Activated CD4-positive, alpha-beta memory T cell treated with anti-CD3 and anti-CD28 coated beads, Interleukin-2, amount 10 ng/mL, durations not matched to agents 7 days and 5 days (primary cell): ENCODE measurements around the gene HDAC7. TPM values are rescaled to one million over a fixed set of nuclear protein-coding genes. Genes with fewer than 3 reads are reported as not detected.

Source experiments
- CTCF ChIA-PET: fragments of 350-600 bp; sonication (Branson Sonifier 250); formaldehyde crosslinking; loops from one replicate; lab custom pipeline; 2021; ENCODE audit warnings: antibody characterized with exemption, inconsistent platforms; lab: Charles Lee
- POLR2A ChIA-PET: fragments of 350-600 bp; sonication (Branson Sonifier 250); formaldehyde crosslinking; loops from one replicate; lab custom pipeline; 2021; ENCODE audit warnings: antibody characterized with exemption; lab: Charles Lee
- DNase-seq: peaks from one replicate; pipeline ENCODE4 v3.0.0-alpha.2; 2020
- H3K27ac Mint-ChIP-seq: one replicate; pipeline ENCODE4 v1.8.0; 2021; ENCODE audit warnings: mild to moderate bottlenecking, mixed read lengths
- H3K27me3 Mint-ChIP-seq: one replicate; pipeline ENCODE4 v1.8.0; 2021; ENCODE audit warnings: mixed read lengths
- H3K36me3 Mint-ChIP-seq: one replicate; pipeline ENCODE4 v1.8.0; 2021; ENCODE audit warnings: low read depth, mixed read lengths
- H3K4me1 Mint-ChIP-seq: one replicate; pipeline ENCODE4 v1.8.0; 2021; ENCODE audit warnings: mixed read lengths
- H3K4me3 Mint-ChIP-seq: one replicate; pipeline ENCODE4 v1.8.0; 2021; ENCODE audit warnings: mild to moderate bottlenecking, mixed read lengths
- H3K9me3 Mint-ChIP-seq: one replicate; pipeline ENCODE4 v1.8.0; 2021; ENCODE audit warnings: mixed read lengths
- total RNA-seq, 2 experiments: library from RNA; stranded (reverse); gene quantifications; one replicate each; pipeline ENCODE4 v1.2.3, GENCODE V29; 2021

The HDAC7 gene
- total RNA-seq, 2 experiments from 2014 or later = 315 to 328 TPM

DNA sequence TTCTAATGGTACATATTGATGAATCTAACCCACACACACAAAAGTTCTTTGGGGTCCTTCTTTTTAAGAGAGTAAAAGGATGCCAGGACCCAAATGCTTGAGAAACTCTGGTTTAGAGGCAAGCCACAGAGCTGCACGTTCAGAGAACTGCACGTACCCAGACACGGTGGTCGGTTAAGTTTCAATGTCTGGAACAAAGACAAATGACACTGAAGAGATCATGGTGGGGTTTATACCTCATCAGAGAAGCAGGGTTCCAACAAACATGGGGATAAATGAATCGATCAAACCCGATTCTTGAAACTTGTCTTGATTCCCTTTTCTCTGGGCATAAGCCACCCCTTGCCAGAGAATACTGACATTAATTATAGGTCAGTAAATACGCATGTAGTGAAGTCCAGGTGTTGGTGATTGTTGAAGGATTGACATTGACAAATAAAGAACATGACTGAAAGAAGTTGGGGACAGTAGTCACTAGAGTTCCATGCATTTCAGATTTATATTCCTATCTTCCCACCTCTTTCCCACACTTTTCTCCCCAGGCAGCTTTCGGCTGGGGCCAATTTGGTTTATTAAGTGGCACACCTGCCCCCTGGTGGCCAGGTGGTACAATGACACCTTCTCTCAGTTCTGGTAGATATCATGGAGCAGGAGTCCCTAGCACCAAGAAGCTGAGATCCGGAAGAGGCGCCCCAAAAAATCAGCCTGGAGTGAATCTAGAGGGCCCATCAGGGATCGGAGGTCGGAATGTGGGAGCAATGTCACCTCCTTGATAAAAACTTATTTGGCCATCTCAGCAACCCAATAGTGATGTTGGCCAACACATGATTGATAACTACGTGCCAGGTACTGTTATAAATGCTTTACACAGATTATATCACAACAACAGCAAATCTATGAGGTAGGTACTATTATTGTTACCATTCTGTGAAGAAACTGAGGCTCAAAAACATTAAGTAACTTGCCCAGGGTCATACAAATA lies 17.8 kb upstream of the HDAC7 start:
- Mint-ChIP-seq H3K9me3 (no peaks in the 10 kb centered on the region), H3K27ac (no peak overlapping the region), H3K4me3 (no peak overlapping the region), H3K36me3 (peaks cover 5% of the 10 kb centered on the region), H3K27me3 (no peaks in the 10 kb centered on the region), H3K4me1 (peaks cover 61% of the 10 kb centered on the region)
- POLR2A ChIA-PET = interaction anchor here (0.7 to 19.3 kb wide), 12 partner anchors 10 to 122 kb away, joined by 3 to 1018 read pairs (median 8); partner anchors contain the start of genes HDAC7 and SLC48A1
- CTCF ChIA-PET = interaction anchor here (1.0 to 20.9 kb wide), 22 partner anchors 10 to 126 kb away, joined by 3 to 578 read pairs (median 10); partner anchors contain the start of genes HDAC7, SLC48A1 and TMEM106C
- peak; percentile 70 for DNase-seq

DNA sequence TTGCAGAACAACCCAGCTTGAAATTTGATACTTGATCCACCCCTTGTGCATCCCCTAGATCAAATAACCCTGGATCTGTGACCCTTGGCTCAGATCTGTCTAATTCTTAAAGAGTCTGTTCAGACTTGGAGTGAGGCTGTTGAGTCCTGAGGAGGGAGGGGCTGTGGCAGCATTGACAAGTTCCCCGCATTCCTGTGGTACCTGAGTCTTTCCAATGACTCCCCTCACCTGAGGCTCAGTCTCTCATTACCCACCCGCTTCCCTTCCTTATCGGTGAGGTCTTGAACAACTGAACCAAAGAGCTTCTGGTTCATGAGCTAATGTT lies 16.1 kb upstream of the HDAC7 start:
- H3K27me3 Mint-ChIP-seq = no peaks in the 10 kb centered on the region

DNA sequence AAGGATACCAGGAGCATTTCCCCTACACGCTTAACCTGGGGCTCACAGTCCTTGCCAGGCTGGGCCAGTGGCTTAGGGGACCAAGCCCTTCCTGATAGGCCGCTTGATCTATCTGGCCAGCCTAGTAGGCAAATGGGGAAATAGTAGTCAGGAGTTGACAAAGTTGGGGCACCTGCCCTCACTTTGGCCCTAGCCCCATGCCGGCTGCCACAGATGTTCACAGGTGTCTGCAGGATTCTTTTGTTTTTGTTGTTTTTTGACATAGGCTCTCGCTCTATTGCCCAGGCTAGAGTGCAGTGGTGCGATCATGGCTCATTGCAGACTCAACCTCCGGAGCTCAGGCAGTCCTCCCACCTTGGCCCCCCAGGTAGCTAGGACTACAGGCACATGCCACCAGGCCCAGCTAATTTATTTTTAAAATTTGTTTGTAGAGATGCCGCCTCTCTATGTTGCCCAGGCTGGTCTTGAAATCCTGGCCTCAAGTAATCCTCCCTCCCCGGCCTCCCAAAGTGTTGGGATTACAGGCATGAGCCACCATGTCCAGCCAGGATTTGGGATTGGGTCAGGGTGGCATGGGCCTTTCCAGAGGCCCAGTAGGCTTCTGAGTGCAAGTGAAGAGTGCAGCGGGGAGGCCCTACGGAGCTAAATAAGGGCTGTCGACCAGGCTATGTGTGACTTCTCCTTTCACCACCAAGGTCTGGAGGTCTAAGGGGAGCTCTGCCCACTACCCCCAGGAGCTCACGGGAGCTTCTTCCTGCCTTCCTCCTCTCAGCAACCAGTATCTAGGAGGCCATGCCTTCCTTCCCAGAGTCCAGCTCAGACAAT lies 15.5 kb upstream of the HDAC7 start:
- POLR2A ChIA-PET = interaction anchor here (0.6 to 19.3 kb wide), 6 partner anchors 20 to 91 kb away, joined by 3 to 1018 read pairs (median 4); partner anchors contain the start of genes HDAC7 and VDR
- Mint-ChIP-seq H3K4me1 (peaks cover 76% of the 10 kb centered on the region), H3K27me3 (no peaks in the 10 kb centered on the region), H3K36me3 (peaks cover 7% of the 10 kb centered on the region), H3K9me3 (no peaks in the 10 kb centered on the region), H3K4me3 (no peak overlapping the region), H3K27ac (peak overlapping the region; percentile 17)
- CTCF ChIA-PET = interaction anchor here (0.9 to 20.9 kb wide), 11 partner anchors 7 to 184 kb away, joined by 3 to 578 read pairs (median 13); partner anchors contain the start of genes HDAC7, RAPGEF3, SLC48A1 and VDR
- no peak for DNase-seq

More for the DNA sequence above, 16.1 kb upstream of the HDAC7 start:
- no peak overlapping the region for H3K4me3 Mint-ChIP-seq
- POLR2A ChIA-PET = interaction anchor here (0.6 to 19.3 kb wide), 5 partner anchors 20 to 92 kb away, joined by 3 to 1018 read pairs (median 4); partner anchors contain the start of genes HDAC7 and VDR
- no peak for DNase-seq
- H3K36me3 Mint-ChIP-seq = peaks cover 3% of the 10 kb centered on the region
- H3K9me3 Mint-ChIP-seq = no peaks in the 10 kb centered on the region
- CTCF ChIA-PET = interaction anchor here (0.9 to 20.9 kb wide), 10 partner anchors 8 to 184 kb away, joined by 3 to 578 read pairs (median 28); partner anchors contain the start of genes HDAC7, RAPGEF3 and SLC48A1
- H3K27ac Mint-ChIP-seq = no peak overlapping the region
- peaks cover 75% of the 10 kb centered on the region for H3K4me1 Mint-ChIP-seq

DNA sequence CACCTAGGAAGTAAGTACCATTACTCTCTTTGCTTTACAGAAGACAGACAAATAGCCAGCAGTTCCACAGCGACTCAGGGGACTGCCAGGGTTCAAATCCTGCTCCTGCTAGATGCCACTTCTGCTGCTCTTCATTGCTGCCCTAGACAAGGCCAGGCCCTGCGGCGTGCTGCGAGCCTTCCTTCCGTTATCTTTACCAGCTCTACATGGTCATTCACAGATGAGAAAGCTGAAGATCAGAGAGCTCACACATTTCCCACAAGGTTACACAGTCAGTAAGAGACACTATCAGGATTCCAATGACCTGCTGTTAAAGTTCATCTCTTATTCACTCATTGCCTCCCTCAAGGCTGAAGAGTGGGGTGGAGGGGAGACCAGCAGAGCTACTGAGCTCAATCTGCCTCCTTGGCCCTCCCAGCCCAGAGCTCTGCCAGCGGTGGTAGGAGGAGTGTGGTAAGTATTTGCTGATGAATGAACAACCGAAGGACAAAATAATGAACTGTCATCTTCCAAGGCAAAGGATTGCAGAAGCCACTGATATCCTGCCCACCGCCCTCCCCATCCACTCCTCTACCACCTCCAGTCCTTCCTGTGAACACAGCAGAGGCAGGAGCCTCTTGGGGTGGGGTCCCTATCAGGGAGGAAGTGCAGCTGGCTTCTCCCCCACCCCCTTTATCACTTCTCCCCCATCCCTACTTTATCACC lies 14.6 kb upstream of the HDAC7 start:
- ChIA-PET POLR2A (interaction anchor here (0.7 to 19.3 kb wide), 8 partner anchors 10 to 323 kb away, joined by 3 to 1018 read pairs (median 4); partner anchors contain the start of genes ASB8 and HDAC7), CTCF (interaction anchor here (0.7 to 20.9 kb wide), 11 partner anchors 10 to 119 kb away, joined by 3 to 578 read pairs (median 13); partner anchors contain the start of genes HDAC7, SLC48A1 and VDR)
- H3K4me3 Mint-ChIP-seq = no peak overlapping the region
- DNase-seq = no peak
- peak overlapping the region; percentile 94 for H3K27ac Mint-ChIP-seq
- H3K9me3 Mint-ChIP-seq = no peaks in the 10 kb centered on the region
- peaks cover 7% of the 10 kb centered on the region for H3K36me3 Mint-ChIP-seq
- H3K27me3 Mint-ChIP-seq = no peaks in the 10 kb centered on the region
- H3K4me1 Mint-ChIP-seq = peaks cover 79% of the 10 kb centered on the region

DNA sequence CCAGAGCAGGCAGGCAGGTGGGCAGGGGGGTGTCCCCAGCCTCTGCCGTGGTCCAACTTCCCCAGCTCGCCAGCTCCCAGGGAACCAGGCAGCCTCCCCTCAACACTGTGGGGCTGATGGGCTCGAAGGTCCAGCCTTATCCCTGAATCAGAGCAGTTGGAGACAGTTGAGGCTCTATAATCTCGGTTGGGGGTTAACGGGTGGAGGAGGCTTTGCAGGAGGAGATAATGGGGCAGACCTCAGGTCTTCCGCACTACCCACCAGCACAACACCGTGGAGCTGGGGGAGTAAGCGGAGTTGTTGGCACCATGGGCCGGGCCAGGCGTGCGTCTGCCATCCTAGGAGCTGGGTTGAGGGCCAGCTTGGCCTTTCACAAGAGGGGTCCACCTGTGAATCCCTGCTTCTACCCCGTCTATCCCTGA lies 13.9 kb upstream of the HDAC7 start:
- no peaks in the 10 kb centered on the region for H3K27me3 Mint-ChIP-seq
- H3K9me3 Mint-ChIP-seq = no peaks in the 10 kb centered on the region
- CTCF ChIA-PET = interaction anchor here (0.6 to 20.9 kb wide), 12 partner anchors 9 to 1147 kb away, joined by 3 to 578 read pairs (median 8); partner anchors contain the start of genes HDAC7, SLC48A1 and VDR
- POLR2A ChIA-PET = interaction anchor here (0.8 to 19.3 kb wide), 13 partner anchors 9 to 324 kb away, joined by 3 to 1018 read pairs (median 3); partner anchors contain the start of genes ASB8 and HDAC7
- peaks cover 86% of the 10 kb centered on the region for H3K4me1 Mint-ChIP-seq
- DNase-seq = no peak
- H3K36me3 Mint-ChIP-seq = peaks cover 7% of the 10 kb centered on the region
- H3K4me3 Mint-ChIP-seq = no peak overlapping the region
- H3K27ac Mint-ChIP-seq = peak overlapping the region; percentile 94

DNA sequence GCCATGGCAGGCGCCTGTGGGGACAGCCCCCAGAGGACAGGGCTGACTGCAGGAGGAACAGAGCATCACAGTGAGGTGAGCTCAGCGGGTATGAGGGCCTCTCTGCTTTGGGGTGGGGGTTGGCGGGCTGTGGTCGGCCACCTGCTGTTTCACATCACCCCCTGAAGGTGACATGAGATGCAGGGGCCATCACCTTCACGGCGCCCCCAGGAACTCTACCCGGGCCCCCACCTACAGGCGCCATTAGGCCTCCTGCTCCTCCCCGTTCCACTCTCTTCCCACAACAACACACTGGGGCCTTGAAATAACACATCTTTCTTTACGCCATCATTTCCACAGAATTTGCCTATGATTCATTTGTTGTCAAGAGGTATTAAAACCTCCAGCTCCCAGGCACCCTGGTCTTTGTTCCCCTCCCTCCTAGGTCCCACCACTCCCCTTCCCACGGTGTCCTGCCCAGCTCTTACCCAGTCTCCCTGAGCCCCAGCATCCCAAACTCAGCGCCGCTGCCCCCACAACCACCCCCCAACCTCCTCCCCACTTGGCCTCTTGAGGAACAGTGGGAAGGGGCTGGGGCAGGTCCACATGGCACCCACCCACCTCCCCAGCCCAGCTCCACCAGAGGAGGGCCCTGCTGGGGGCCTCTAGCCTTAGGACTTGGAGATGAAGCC lies 12.7 kb upstream of the HDAC7 start:
- peaks cover 7% of the 10 kb centered on the region for H3K36me3 Mint-ChIP-seq
- peak overlapping the region; percentile 94 for H3K27ac Mint-ChIP-seq
- H3K9me3 Mint-ChIP-seq = no peaks in the 10 kb centered on the region
- peaks cover 90% of the 10 kb centered on the region for H3K4me1 Mint-ChIP-seq
- no peaks in the 10 kb centered on the region for H3K27me3 Mint-ChIP-seq
- DNase-seq = peak; percentile 45
- H3K4me3 Mint-ChIP-seq = peak overlapping the region; percentile 74
- ChIA-PET CTCF (interaction anchor here (0.8 to 20.9 kb wide), 11 partner anchors 8 to 126 kb away, joined by 3 to 578 read pairs (median 13); partner anchors contain the start of genes HDAC7, RAPGEF3, RPAP3 and SLC48A1), POLR2A (interaction anchor here (0.6 to 19.3 kb wide), 14 partner anchors 8 to 616 kb away, joined by 3 to 1018 read pairs (median 4); partner anchors contain the start of genes HDAC7, RPAP3, SLC48A1 and VDR)

DNA sequence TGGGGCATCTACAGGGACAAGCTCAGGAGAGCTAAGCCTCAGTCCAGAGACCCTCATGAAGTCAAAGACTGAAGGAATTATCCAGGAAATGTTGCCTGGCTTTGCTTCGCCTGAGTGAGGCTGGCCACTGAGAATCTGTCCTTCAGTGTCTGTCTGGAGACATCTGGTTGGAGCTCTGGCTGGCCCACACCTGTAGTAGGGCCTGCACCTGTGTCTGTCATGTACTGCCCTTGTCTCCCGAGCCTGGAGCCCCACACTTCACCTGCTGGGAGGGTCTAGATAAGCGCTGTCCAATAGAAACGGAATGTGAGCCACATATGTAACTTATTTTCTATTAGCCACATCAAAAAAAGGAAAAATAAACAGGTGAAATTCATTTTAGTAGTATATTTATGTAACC lies 9.9 kb upstream of the HDAC7 start:
- ChIA-PET POLR2A (interaction anchor here (1.0 to 19.3 kb wide), 2 partner anchors 25 to 123 kb away, joined by 3 to 1018 read pairs; partner anchors contain the start of genes HDAC7 and RPAP3), CTCF (interaction anchor here (0.8 to 20.9 kb wide), 6 partner anchors 9 to 87 kb away, joined by 3 to 578 read pairs (median 81); partner anchors contain the start of genes HDAC7 and SLC48A1)
- Mint-ChIP-seq H3K36me3 (peaks cover 9% of the 10 kb centered on the region), H3K9me3 (no peaks in the 10 kb centered on the region), H3K27ac (peak overlapping the region; percentile 70), H3K27me3 (no peaks in the 10 kb centered on the region), H3K4me3 (no peak overlapping the region), H3K4me1 (peaks cover 89% of the 10 kb centered on the region)
- DNase-seq = no peak

DNA sequence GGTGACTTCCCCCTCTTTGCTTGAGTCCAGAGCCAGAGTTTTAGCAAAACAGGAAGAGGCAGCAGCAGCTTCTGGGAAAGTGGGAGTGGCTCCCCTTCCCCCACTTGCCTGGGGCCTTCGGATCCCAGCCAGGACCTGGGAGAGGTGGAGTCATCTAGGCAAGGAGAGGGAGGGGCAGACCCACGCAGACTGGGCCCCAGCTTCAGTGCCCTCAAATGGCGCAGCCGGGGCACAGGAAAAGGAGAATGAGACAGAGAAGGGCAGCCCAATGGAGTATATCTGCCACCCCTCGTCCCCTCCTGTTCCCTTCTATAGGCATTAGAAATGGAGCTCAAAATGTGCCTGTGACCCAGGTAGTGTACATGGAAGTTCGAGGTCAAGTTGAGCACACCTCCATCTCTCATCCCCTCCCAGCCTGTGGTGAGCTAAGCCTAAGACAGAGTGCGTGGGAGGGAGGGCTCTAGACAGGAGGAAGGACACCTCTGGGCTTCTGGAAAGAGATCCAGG lies 9.3 kb upstream of the HDAC7 start:
- POLR2A ChIA-PET = interaction anchor here (0.9 to 19.3 kb wide), 4 partner anchors 12 to 123 kb away, joined by 3 to 1018 read pairs (median 4); partner anchors contain the start of genes HDAC7 and RPAP3
- no peaks in the 10 kb centered on the region for H3K27me3 Mint-ChIP-seq
- H3K27ac Mint-ChIP-seq = peak overlapping the region; percentile 70
- no peaks in the 10 kb centered on the region for H3K9me3 Mint-ChIP-seq
- CTCF ChIA-PET = interaction anchor here (0.7 to 20.9 kb wide), 7 partner anchors 9 to 87 kb away, joined by 3 to 578 read pairs (median 43); partner anchors contain the start of genes HDAC7 and SLC48A1
- peaks cover 89% of the 10 kb centered on the region for H3K4me1 Mint-ChIP-seq
- no peak for DNase-seq
- H3K4me3 Mint-ChIP-seq = no peak overlapping the region
- H3K36me3 Mint-ChIP-seq = peaks cover 10% of the 10 kb centered on the region

DNA sequence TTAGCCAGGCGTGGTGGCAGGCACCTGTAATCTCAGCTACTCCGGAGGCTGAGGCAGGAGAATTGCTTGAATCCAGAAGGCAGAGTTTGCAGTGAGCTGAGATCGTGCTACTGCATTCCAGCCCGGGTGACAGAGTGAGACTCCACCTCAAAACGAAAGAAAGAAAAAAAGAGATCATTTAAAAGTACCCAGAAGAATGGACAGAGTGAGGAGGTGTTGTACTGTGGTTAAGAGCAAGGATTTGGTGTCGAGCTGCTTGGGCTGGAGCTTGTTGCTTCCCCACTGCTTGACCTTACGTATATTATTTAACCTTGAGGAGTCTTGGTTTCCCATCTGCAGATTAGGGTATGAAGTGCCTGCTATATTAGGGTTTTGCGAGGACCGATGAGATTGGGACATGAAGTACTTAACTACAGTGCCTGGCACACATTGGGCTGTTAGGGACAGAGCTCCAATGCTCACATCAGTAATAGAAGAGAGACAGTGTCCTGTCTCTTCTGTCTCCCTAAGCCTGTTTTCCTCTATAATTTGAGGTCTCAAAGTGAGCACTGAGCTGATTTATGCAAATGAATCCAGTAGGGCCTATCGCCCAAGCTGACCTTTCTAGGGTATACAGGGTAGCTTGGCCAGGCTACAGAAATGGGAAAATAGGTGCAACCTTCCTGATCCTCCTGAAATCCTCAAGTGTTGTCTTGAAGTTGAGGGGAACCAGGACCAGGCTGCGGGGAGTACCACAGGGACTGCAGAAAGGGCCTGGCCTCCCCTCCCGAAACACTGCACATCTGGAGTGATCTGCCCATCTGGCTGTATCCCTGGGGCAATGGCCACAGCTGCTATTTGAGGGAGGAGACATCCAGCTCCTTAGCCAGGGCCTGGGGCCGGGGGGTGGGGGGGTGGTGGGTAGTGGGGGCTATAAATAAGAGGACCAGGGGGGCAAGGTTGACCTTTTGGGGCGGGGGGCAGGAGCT lies 8.6 kb upstream of the HDAC7 start:
- H3K4me3 Mint-ChIP-seq = no peak overlapping the region
- no peak for DNase-seq
- CTCF ChIA-PET = interaction anchor here (0.7 to 20.9 kb wide), 7 partner anchors 9 to 87 kb away, joined by 3 to 578 read pairs (median 43); partner anchors contain the start of genes HDAC7 and SLC48A1
- H3K36me3 Mint-ChIP-seq = peaks cover 10% of the 10 kb centered on the region
- no peaks in the 10 kb centered on the region for H3K9me3 Mint-ChIP-seq
- peak overlapping the region; percentile 70 for H3K27ac Mint-ChIP-seq
- H3K27me3 Mint-ChIP-seq = no peaks in the 10 kb centered on the region
- POLR2A ChIA-PET = interaction anchor here (0.5 to 19.3 kb wide), 7 partner anchors 11 to 122 kb away, joined by 3 to 1018 read pairs (median 4); partner anchors contain the start of genes HDAC7, RPAP3 and SLC48A1
- peaks cover 88% of the 10 kb centered on the region for H3K4me1 Mint-ChIP-seq
